Fibroblast of upper back skin (primary cell): ENCODE results near the gene SALL1.

Experiments
- DNase-seq: peaks from one replicate; pipeline ENCODE4 v3.0.0-alpha.2; 2013

The SALL1 gene

DNA sequence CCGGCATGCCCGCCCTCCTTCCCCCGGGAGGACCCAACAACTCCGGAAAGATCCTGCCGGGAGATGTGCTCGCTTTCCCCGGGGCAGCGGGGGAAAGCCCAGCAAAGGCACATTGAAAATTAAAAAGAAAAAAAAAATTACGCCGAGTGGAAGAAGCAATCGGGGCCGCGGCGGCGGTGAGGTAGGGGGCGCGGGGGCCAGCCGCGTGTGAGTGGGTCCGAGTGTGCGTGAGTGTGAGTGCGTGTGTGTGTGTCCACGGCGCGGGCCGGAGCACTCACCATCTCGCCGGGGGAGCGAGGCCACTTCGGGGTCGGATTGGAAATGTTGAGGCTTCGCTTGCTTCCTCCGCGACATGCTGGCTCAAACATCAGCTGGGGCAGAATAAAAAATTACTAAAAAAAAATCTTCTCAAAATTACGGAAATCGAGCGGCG is at the start of gene SALL1:
SALL1 (minus strand) TSS at position 383 of the 433 bp plus-strand sequence; CDS start at position 354, 29 bp downstream.
- no peak for DNase-seq

DNA sequence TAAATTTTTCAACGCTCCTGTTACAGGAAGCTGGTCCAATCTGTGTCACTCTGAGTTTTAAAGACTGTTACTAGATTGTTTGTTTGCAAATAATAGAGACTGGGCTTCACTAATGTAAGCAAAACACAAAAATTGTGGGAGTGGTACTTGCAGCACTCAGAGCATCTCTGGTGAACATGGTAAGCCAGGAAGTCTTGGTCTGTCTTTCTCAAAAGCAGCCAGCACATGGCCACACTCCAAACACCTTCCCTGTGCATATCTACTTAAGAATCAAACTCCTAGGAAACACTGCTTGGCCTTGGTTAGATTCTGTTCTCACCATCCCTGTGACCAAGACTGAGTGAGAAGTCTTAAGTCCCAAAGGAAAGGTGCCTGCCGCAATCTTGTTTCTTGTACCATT is 49.7 kb upstream of the SALL1 start:
- no peak for DNase-seq

DNA sequence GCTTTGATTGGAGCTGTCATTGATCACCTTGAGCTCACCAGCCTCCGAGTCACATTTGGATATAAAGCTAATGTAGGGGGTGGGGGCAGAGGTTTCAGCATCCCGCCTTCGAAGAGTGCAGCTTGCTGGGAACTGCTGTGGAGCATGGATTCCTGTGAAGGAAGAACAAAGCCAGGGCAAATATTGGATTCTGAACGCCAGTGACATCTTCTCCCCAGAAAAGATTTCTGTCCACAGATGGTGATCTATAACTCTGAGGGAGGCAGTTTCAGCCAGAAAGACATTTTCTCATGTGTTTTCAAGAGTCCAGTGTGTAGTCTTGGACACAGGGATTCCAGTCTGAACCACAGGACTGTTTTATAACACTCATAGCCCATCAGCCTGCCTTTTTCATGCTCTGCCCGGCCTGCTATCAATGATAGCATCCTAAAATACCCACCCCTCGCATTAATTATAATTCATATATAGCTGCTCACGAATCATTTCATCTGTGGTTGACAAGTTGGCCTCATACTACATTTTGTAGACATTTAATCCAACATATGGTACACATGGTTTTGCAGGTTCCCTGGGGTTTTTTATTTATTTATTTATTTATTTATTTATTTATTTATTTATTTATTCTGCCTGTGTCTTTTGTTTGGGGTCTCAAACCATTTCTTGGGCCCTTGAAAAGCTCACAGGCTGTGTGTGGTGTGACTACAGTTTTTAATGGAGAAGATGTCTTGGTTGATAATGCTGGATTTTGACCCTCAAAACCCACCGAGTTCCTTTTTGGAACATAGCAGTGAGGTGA is 47.1 kb upstream of the SALL1 start:
- no peak for DNase-seq

DNA sequence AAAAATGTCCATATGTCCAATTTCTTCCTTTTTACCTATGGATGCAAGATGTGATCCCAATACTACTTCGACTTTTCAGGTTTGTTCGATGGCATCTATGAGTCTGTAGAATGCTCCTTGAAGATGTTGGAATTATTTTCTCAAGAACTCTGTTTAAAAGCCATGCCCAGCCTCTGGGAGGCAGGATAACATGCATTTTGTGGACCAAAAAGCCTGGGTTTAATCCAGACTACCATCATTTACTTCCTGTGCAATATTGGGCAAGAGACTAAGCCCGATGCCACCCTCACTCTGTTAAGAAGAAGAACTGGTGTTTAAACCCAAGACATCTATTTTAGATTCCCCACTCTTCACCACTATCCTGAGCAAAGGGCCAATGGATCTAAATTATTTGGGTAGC is 42.8 kb upstream of the SALL1 start:
- no peak for DNase-seq

DNA sequence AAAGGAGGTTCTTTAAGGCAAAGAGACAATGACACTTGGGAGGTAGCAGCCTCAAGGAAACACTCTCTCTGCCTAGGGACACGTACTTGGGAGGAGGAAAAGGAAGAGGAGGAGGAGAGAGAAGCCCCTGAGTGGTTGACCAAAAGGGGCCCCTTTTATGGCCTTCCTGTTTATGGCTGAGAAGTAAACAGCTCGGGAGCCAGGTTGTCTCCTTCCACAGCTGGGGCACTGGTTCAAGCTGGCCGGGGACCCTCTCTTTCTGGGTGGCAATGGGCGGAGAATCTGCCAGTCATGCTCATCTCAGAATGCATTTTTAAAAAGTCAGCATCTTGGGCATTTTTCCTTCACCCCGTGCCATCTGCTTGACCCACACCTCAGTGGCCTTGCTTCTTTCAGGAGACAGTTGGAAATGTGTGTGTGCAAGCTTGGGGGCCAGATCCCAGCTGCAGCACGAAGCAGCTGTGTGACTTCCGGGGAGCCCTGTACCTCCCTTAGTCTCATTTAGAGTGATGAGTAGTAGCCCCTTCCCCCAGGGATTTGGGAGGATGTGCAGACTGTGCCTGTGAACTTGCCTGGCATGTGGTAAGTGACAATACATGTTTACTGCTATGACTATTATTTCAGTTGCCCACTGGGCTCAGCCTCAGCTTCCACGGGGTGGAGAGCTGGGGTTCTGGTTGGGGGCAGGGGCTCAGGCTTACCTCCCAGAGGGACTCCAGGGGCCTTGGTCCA is 33.8 kb upstream of the SALL1 start:
- no peak for DNase-seq

DNA sequence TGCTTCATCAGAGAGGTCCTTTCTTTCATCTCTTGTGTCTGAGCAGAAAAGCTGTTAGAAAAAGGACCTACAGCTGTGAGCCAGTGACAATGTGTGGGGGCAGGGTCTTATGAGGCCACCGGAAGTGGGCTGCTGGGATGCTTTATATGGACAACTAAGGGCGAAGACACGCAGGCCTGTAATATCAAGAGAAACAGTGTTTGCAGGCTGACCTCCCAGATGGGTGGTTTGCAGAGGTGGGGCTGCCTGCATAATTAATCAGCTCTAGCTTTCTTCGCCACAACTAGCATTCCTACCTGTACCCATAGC is 30.4 kb upstream of the SALL1 start:
- DNase-seq = peak; percentile 57

DNA sequence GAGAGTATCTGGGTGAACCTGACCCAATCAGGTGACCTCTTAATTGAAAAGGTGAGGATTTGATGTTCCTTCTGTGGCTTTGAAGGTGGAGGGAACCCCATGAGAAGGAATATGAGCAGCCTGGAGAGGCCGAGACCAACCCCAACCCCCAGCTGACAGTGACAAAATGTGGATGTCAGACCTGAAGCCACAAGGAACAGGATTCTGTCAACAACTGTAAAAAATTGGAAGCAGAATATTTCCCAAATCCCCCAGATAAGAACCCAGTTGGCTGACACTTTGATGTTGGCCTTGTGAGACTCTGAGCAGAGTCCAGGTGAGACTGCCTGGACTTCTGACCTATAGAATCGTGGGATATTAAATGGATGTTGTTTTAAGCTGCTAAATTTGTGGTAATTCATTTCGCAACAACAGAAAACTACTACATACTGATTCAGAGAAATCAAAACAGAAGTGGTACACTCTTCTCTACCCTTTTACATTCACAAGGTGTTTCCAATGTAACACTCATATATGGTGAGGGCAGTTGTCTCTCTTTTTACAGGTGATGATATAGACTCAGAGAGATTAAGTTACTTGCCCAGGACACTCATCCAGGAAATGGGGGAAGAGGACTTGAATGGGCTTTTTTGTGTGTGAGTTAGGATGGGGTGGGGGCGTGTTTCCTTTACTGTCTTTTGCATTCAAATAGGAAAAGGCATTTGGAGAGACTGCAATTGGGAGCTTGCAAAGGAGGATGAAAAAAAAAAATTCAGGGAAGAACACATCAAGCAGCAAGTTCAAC is 29.8 kb upstream of the SALL1 start:
- no peak for DNase-seq

DNA sequence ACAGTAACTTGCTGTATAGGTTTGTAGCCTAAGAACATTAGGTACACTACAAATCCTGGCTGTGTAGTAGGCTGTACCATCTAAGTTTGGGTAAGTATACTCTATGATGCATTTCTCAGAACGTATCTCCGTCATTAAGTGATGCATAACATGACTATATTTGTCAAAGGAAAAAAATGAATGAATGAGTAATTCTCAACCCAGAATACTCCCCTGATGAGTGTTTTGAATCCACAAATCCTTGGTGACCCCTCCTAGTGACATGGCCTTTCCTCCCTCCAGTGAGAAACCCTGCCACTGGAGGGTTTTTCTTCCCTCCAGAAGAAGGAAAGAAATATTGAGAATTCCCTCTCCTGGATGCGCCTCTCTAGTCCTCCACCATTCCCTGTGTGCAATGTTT is 24.0 kb upstream of the SALL1 start:
- DNase-seq = no peak

DNA sequence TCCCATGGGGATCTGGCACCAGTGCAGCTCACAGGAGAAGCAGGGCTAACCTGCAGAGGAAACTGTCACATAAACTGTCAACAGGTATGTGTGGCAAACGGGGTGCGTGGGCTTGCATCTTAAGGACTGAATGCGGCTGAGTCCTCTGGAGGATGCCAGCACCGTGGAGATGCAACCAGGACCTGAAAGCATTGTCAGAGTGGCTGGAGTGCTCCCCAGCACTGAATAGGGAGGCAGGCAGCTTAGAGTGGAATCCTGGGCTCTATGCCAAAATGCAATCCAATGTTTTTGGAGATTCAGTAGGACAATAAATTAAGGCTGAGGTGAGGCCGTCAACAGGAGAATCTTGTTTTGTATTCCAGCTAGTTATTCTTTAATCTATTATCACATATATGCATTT is 21.3 kb upstream of the SALL1 start:
- no peak for DNase-seq

DNA sequence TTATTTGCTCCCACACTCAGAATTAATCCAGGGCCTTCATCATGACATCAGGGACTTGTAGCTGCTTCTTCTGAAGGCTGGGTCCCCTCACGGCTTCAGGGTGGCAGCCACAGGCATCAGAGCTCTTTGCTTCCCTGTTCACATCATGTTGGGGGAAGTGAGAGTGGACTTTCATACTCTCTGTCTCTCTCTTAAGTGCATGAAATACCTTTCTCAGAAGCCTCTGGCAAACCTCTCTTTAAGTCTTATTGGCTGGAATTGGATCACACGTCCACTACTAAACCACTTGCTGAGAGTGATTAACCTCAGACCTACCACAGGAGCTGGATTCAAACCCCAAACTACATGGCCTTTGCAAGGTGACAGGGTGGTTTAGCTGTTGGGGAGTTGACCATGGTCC is 17.7 kb upstream of the SALL1 start:
- no peak for DNase-seq

DNA sequence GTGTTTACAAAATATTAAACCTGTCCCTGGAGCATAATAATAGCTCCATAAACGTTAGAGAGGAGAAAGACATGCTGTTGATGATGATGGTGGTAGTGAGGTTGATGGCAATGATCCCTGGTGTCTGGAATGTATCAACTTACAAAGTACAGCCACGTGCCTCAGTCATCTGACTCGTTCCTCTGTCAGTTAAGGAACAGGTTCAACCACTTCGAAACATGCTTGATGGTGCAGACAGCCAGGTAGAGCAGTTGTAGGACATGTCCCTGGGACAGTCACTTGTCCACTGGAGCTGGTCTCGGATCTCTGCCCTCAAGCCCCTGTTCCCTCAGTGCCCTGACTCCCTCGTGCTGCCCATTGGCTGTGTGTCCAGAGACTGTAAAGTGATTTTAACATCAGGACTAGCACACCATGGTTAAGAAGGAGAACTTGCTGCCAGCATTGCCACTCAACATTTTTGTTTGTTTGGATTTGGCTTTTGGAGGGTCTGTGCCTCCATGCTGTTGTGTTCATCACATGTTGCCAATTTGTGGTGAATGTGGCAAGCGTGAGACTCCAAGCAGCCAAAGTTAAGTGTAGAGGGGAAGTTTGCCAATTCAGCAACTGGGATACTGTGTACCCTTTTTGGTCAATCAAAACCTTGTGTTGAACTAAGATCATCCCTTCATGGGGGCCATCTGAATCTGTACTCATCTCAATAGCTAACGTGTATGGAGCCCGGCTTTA is 16.3 kb upstream of the SALL1 start:
- no peak for DNase-seq

DNA sequence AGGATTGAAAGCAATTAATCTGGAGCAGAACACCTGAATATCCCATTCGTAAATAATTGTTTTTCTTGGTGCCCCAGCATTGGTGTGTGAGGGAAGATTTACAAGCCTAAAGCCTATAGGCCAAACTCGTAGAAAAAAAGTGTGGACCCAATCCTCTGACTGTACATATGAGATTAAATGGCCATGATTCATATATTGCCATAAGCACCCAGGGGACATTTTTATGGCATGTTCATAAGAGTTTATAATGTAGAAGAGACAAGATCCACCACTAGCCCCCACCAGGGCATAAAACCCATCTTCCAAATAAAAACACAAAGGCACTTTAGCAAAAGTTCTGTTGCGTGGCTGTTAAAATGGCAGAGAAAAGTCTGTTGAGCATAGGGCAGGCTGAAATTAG is 15.5 kb upstream of the SALL1 start:
- no peak for DNase-seq

DNA sequence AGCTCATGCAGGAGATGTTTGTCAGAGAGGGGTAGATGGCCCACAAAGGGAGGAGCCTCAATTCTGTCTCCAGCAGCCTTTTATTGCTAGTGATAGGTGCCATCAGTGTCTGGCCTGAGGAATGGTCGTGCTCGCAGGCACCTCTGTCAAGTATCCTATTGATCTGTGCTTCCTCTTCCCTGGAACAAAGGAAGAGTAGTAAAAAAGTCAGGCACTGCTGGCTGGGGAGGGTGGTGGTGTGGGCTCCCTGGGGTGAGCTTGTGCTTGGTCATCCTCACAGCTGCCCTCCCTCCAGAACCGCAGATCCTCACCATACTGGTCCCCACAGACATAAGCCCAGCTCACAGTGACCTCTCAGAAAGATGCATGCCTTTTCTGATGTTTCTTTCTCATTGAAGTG is 15.0 kb upstream of the SALL1 start:
- DNase-seq = no peak

DNA sequence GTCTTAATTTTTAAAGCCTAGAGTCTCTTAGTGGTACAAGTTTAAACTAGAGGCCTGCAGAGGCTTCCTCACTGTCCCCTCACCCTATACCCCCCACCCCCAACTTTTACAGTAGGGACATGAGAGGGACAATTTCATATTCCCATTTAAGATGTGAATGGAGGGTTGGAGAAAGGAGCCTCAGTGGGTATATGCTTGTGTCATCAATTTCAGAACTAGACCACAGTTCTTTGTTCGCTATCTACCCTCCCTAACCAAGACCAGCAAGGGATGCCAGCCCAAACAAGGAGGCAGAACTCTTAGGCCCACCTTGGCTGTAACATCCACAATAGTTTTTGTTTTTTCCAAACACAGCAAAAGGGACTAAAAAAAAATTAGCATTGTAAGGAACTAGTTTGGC is 14.0 kb upstream of the SALL1 start:
- no peak for DNase-seq

DNA sequence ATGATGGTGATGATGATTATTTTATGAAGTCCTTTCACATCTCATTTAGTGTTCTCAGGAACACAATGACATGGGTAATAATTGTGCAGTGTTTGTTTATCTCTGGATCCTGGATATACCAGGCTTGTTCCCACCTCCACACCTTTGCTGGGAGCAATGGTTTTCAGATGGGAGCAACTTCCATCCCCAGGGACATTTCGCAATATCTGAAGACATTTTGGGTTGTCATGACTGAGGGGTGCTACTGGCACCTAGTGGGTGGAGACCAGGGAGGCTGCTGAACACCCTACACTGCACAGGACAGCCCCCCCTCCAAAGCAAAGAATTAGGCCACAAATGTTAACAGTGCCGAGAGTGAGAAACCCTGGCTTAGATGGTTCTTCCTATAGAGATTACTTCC is 13.5 kb upstream of the SALL1 start:
- DNase-seq = no peak

DNA sequence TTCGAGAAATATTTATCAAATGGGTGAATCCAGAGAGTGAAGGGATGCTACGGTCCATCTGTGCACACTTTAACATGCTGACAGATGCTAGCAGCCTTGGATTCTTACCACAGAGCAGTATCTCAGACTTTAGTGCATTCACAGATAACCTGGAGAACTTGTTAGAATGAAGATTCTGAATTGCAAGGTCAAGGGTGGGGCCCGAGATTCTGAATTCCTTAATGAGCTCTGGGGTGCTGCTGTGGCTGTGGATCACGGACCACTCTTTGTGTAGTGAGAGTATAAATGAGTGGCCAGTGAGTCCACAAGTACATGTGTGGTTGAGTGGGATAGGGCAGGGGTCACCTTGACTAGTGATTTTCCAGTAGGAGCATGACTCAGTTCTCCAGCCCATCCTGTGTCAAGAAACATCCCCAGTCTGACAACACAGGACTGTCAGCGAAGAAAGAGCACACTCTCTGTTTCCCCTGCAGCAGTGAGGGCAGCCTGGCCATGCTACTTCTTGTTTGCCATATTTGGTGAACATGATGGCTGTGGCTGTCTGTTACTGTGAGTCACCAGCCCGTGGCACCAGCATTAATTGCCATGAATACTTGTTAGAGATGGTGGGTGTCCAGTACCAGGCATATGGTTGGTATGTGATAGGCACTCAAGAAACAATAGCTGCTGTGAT is 13.0 kb upstream of the SALL1 start:
- DNase-seq = peak; percentile 55

DNA sequence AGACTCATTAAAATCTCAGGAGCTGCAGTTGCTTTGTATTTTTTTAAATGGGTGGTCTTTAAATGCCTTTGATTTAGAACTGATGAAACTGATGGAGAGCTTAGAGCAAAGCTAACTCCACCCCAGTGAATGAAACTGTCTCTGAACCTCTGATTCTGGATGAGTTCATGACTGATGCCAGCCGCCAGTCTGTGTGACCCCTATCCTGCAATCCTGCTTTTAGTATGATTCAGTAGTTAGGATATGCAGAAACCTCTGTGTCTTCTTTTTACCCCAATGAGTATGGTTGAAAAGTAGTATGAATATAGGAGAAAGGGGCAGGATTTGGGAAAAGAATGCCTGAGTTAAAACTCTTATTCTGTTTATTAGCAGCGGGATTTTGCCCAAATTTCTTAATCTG is 12.3 kb upstream of the SALL1 start:
- peak; percentile 49 for DNase-seq

DNA sequence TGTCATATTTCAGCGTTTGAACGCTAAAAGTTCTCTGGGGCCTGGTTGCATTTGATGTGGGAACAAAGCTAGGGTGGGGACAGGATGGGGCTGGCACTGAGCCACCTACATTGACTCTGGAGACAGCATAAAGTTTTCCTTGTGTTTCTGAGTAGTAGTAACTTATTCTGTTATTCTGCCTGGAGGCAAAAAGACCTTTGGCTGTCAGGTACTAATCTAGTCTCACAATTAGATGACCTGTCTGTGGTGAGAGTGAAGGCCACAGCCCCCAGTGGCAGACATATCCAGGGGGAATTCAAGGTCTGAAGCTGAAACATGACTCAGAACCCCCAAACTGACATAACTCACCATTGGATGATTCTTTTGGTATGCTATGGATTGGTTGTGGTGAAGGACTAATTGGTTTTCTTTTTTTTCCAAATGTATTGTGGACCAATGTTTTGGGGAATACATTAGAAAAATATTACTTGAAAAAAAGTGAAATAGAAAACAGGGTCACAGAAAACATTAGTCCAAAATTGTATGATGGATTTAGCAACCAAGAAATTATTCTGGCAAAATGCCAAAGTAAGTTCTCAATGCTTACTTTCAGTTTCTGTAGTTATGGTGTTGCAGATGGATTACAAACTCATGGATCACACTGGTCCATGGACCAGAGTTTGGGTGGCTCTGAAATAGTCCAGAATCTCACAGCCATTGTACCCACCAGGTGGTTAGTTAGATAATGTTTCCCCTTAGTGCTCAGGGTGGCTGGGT is 10.5 kb upstream of the SALL1 start:
- peak; percentile 76 for DNase-seq

DNA sequence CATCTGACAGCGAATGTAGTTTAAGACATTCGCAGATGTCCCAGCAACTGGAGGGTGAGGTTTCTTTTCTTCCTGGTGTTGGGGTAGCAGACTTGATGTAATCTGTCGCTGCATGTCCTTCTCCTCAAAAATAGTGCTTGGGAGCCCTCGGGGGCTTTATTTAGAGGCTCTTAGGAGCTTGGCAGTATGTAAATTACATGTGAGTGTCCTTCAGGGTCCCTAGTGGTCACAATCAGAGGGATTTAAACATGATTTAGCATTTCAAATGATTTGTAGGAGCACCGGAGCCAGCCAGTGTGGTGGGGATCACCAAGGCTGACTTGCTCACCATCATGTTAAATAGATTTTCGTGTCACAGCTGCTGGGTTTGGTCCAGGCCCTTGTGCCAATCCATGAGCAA is 8.8 kb upstream of the SALL1 start:
- no peak for DNase-seq

DNA sequence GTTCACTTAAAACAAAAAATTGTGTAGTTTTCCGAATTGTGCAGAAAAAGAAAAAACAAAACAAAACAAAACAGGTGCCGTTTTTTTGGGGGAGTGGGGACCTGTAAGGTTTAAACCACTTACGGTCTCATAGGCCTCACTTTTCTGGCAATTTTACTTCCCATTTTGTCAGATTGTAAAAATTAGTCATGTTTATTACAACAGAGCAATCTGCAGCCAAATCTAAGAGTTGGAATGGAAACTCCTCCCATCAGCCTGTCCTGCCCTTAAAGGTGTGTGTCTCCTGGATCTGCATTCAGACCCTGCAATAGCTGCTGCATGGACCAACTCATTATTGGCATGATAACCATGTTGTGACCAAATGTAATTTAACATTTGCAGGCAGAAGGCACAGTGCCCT is 8.2 kb upstream of the SALL1 start:
- no peak for DNase-seq

DNA sequence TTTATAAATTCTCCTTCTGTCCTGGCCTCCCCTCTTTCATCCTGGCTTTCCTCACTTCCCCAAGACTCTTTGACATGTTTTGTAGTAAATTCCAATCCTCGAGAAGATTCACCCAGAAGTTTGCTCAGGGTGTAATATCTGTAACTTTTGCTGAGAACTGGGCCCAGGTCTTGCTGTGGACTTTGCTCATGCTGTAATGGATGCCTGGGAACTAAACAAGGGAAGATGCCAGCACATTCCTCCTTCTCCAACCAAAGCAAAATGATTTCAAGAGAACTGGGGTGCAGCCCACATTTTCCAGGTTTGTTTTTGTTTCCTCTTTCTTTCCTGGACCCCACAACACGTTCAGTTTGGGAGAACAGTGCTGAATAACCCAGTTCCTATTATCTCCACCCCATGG is 6.6 kb upstream of the SALL1 start:
- DNase-seq = no peak

DNA sequence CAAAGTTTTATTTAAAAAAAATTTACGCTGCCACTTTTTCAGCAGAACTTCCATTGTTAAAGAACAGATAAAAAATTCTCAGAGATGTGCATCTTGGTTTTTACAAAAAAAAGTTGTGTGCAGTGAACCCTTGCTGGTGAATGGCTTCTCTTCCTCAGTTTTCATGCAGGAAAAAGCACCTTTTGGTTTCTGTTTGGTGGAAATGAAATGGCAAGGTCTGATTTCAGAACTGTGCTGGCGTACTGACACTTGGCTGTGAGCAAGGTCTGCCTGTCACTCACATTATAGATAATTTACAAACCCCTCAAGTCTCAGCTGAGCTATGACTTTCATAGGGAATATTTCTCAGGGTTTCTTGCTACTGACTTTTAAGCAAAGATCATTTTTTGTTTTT is 5.7 kb upstream of the SALL1 start:
- DNase-seq = no peak
